Loucy (cell line): ENCODE measurements around the gene CNKSR2.

Experiments
- EZH2phosphoT487 ChIP-seq: fragments of 200-600 bp; IDR thresholded peaks from 2 replicates; pipeline ENCODE4 v1.6.1; 2018; ENCODE audit warnings: antibody characterized with exemption, mild to moderate bottlenecking, moderate library complexity, borderline replicate concordance
- TF ChIP-seq, protein P1 (sequence below): fragments of 200-600 bp; sonication (generic); conservative IDR thresholded peaks from 2 replicates; pipeline ENCODE4 v1.5.1; 2014; ENCODE audit warnings: mild to moderate bottlenecking, antibody characterized with exemption, low read length

- TF ChIP-seq, protein P1, sequence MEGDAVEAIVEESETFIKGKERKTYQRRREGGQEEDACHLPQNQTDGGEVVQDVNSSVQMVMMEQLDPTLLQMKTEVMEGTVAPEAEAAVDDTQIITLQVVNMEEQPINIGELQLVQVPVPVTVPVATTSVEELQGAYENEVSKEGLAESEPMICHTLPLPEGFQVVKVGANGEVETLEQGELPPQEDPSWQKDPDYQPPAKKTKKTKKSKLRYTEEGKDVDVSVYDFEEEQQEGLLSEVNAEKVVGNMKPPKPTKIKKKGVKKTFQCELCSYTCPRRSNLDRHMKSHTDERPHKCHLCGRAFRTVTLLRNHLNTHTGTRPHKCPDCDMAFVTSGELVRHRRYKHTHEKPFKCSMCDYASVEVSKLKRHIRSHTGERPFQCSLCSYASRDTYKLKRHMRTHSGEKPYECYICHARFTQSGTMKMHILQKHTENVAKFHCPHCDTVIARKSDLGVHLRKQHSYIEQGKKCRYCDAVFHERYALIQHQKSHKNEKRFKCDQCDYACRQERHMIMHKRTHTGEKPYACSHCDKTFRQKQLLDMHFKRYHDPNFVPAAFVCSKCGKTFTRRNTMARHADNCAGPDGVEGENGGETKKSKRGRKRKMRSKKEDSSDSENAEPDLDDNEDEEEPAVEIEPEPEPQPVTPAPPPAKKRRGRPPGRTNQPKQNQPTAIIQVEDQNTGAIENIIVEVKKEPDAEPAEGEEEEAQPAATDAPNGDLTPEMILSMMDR = no peak
- TF ChIP-seq EZH2phosphoT487 = no peak
Measured at GRCh38 chrX:21487832-21488231, 113.6 kb downstream of the CNKSR2 start.
